Measurements from ENCODE around the gene WDFY3. TPM values are rescaled to one million over a fixed set of nuclear protein-coding genes. Genes with fewer than 3 reads are reported as not detected.

Gene WDFY3
- total and polyA plus RNA-seq, 2 of the 13 experiments (the other 11 are each of a cell fraction or from before 2014, with no cell fraction given): 16.7 to 24.5 TPM

GRCh38 chr4:85005865-85006377, 39.4 kb upstream of the WDFY3 start:
- DNase-seq (ENCODE audit: low spot score) (no peak), ATAC-seq (no peak), FAIRE-seq (no peak)
- no peak overlapping the region for H3K4me3 ChIP-seq (replicated peaks in 1 of 3; ENCODE audit: insufficient read depth in 1 of 3, low read depth in 2 of 3, low read length in 3 of 3)
- no peaks in the 10 kb centered on the region for H3K36me3 ChIP-seq (replicated peaks in 1 of 2; ENCODE audit: control insufficient read depth in 1 of 2, insufficient read depth in 2 of 2, low read length in 2 of 2)
- ChIA-PET POLR2A (no interaction called here), CTCF (ENCODE audit: low intra/inter-chr PET ratio, low total read pairs) (no interaction called here)
- no peaks in the 10 kb centered on the region for H4K20me1 ChIP-seq (ENCODE audit: insufficient read depth, low read length)
- H3K4me2 ChIP-seq (ENCODE audit: low read depth, low read length): no peak overlapping the region
- H3K9ac ChIP-seq (ENCODE audit: insufficient read depth, low read depth, low read length): no peak overlapping the region
- intact Hi-C loops (cut with micrococcal nuclease; ENCODE audit: unreplicated experiment) (no loop called here), in situ Hi-C loops (cut with HindIII; ENCODE audit: extremely low pct_ligation_motif_present, low pct_unique_long_range_greater_than_20kb) (no loop called here)
- no peak overlapping the region for H2AFZ ChIP-seq (ENCODE audit: low read length)
- H3K9me3 ChIP-seq (ENCODE audit: low read length): no peaks in the 10 kb centered on the region
- 78% methylated on average over 2 of the region's 2 CpGs for WGBS (ENCODE audit: low lambda C conversion rate)
- no peaks in the 10 kb centered on the region for H3K79me2 ChIP-seq (ENCODE audit: insufficient read depth, low read length)
- H3K27ac ChIP-seq (ENCODE audit: extremely low read length, insufficient read depth, low read length): no peak overlapping the region
- no peaks in the 10 kb centered on the region; a peak in 1 of 5 replicates for H3K27me3 ChIP-seq (ENCODE audit: control insufficient read depth in 1 of 2, insufficient read depth in 2 of 2, low read length in 2 of 2)
- no TSS peak for BruUV-seq (replicated peaks)
- H3K4me1 ChIP-seq (ENCODE audit: insufficient read depth, low read length): no peaks in the 10 kb centered on the region
- no peak for TF ChIP-seq ZNF225 (CRISPR knock-in tag; IDR thresholded peaks at IDR 0.05)
- no peak for TF ChIP-seq ZFP1 (CRISPR knock-in tag; IDR thresholded peaks at IDR 0.05)
- TF ChIP-seq ZNF280D (CRISPR knock-in tag; IDR thresholded peaks at IDR 0.05): no peak
- no peak for TF ChIP-seq HOXD1 (CRISPR knock-in tag; IDR thresholded peaks at IDR 0.05)
- no peak for TF ChIP-seq SP4 (CRISPR knock-in tag; IDR thresholded peaks at IDR 0.05)
- no peak for TF ChIP-seq FOSL1 (CRISPR knock-in tag; IDR thresholded peaks at IDR 0.05; ENCODE audit: borderline replicate concordance)
- no peak for TF ChIP-seq KAT2B (IDR thresholded peaks at IDR 0.05; ENCODE audit: borderline replicate concordance, low read depth, low read length)
- TF ChIP-seq BCL3 (CRISPR knock-in tag; IDR thresholded peaks at IDR 0.05): no peak
- no peak for TF ChIP-seq ZNF343 (CRISPR knock-in tag; IDR thresholded peaks at IDR 0.05)
- no peak for TF ChIP-seq MED13 (CRISPR knock-in tag; IDR thresholded peaks at IDR 0.05)
- no peak for TF ChIP-seq SKI (IDR thresholded peaks at IDR 0.05; ENCODE audit: partially characterized antibody)
- no peak for TF ChIP-seq MTERF4 (CRISPR knock-in tag; IDR thresholded peaks at IDR 0.05)
- TF ChIP-seq ZNF644 (CRISPR knock-in tag; IDR thresholded peaks at IDR 0.05; ENCODE audit: low read depth): no peak
- TF ChIP-seq ZHX2 (IDR thresholded peaks at IDR 0.05; ENCODE audit: low read depth): no peak
- no peak for TF ChIP-seq ZHX2 (CRISPR knock-in tag; IDR thresholded peaks at IDR 0.05; ENCODE audit: borderline replicate concordance)
